Measurements from ENCODE around the gene SLC22A23.

SLC22A23 gene

DNA sequence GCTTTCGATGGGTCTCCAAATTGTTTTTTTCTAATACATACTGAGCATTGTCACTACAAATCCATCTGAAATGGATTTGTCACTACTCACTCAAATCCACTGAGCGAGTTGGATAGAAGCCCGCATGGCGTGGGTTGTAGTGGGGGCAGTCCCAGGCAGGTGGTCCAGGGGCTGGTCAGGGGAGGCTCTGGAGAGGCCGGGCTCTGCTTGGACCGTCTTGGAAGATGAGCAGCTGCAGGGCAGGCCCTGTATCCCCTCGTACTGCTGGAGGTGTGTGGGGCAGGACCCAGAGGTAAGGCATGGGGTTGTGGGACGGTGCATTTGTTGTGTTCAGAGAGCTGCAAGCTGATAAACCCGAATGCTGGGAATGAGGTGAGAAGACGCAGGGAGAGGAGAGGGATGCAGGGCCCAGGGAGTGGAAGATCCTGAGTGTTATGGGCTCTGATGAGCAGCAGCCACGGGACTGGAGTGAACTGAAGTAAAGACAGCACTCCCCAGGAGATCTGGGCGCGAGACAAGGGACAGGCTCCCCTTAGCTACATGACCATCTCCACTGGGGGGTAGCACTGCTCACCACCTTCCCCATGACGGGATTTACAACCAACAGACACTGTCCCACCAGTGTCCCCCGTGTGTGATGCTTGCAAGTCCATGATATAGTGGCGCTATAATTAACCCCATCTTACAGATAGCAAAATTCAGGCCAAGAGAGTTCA lies 152.2 kb downstream of the SLC22A23 start:
- DNase-seq (ENCODE audit: low read depth in 2 of 2, low spot score in 1 of 2) = no peak

DNA sequence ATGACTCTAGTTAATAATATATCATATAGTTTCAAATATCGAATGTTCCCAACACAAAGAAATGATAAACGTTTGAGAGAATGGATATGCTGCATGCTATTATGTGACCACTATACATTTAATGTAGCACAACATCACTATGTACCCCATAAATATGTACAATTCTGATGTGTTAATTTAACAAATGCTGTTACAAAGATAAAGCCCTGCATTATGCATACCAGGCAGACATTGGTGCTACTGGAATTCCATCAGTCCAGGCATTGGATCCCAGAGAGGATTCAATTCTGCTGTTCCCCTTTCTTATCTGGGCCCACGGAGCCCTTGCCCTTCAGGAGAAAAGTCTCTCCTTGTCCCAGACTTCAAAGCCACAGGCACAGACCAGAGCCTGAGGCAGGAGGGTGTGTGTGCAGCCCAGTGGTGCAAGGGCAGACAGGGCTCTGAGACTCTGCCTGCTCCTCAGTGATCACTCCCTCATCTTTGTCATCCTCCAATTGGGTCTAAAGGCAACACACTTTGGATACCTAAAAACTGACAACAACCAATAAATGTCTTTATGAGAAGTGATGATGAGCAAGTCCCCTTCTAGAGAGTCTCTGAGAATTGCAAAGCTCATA lies 152.9 kb downstream of the SLC22A23 start:
- no peak for DNase-seq (ENCODE audit: low read depth in 2 of 2, low spot score in 1 of 2)

DNA sequence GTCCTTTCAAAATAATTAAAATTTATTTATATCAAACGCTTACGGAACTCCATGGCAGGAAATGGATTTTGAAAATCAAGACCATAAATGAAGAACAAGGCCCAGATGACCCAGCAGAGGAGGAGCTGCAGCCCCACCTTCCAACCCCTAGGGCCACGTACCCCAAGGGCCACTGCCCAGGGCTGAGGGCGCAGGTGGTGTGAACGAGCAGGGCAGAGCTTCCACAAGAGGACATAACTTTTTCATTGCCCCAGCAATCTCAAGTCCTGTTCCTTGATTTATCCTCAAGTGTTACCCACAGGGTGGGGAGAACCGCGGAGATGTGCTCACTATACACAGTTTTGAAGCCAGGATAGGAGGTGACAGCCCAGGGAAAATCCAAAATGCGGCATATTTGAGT lies 155.3 kb downstream of the SLC22A23 start:
- DNase-seq (ENCODE audit: low read depth in 2 of 2, low spot score in 1 of 2) = no peak

DNA sequence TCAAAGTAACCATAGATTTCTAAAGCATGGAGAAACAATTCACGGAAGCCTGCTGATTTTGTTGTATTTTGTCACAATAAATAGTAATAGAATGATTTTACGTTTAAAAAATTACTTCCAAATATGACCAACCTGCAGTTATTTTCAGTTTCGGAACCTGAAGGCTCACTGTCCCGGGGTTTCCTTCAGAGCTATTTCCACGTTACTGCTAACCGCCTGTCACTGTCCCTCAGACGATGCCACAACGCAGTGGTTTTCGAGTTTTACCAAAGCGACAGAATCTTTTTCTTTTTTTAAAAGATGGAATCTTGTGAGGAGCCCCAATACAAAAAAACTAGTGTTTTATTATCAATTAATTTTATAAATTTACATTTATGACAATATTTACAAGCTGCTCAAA lies 157.6 kb downstream of the SLC22A23 start:
- DNase-seq (ENCODE audit: low read depth in 2 of 2, low spot score in 1 of 2) = no peak

DNA sequence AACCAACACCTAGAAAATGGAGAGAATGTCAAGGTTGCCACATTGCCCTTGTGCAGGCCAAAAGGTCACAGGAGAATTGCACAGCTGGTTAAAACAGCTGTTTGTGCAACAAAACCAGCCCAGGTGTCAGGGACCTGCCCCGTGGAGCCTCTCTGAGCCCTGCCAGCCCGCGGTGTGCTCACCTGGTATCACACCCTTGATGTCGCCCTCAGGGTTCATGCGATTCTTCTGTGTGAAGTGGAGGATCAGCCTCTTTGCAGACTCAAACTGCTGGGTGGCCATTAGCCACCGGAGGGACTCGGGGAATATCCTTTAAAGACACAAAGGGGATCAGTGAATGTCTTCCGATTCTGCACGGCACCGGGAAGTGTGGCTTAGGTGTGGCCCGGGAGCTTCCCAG lies 158.9 kb downstream of the SLC22A23 start:
- no peak for DNase-seq (ENCODE audit: low read depth in 2 of 2, low spot score in 1 of 2)

DNA sequence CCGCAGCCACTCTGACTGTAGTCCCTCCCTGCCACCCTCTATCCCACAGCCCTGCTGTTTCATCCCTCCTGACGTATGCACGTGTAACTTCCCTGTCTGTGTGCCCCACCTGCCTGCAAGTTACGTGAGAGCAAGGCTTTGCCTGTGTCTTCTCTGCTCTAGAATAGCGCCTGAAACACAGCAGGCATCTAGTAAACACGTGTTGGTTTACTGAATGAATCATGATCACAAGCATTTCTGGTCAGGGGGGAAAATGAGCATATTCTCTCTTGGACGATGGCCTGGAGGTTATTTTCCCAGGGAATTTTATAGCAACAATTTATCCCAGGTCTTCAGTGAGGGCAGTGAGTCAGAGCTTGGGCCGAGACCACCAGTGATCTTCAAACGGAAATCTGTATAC lies 159.8 kb downstream of the SLC22A23 start:
- DNase-seq (ENCODE audit: low read depth in 2 of 2, low spot score in 1 of 2) = no peak

DNA sequence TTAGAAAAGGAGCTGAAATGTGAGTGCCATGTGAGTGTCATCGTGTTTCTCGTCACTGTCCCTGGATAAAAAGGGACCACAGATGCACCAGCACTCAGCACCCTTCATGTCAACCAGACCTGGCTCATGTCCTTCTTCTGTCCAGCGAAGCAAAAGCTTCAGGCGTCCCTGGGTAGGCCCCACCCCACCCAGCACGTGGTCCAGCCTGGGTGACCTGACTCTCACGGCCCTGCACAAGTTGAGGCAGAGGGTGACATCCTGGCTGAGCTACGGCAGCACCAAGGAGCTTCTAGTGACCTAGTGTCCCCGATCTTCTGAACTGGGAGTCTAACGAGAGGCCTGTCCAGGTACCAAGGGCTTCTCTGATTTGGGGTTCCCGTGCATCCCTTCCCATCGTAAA lies 160.3 kb downstream of the SLC22A23 start:
- no peak for DNase-seq (ENCODE audit: low read depth in 2 of 2, low spot score in 1 of 2)

DNA sequence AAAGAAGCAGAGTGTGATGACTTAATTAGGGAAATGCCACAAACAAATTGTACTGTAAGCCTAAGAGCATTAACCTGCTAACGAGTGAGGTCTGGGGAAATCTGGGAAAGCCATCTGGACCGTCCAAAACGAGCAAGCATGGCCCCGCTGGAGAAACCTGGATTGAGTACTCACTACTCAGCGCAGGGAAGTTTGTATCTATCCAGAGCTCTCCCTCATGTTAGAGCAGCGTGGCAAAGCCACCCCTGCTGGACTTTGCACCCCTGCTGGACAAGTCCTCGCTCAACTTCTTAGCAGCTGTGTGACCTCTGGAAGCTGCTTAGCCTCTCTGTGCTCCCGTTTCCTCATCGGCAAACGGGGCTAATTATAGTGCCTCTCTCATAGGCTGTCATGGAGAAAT lies 160.8 kb downstream of the SLC22A23 start:
- no peak for DNase-seq (ENCODE audit: low read depth in 2 of 2, low spot score in 1 of 2)

DNA sequence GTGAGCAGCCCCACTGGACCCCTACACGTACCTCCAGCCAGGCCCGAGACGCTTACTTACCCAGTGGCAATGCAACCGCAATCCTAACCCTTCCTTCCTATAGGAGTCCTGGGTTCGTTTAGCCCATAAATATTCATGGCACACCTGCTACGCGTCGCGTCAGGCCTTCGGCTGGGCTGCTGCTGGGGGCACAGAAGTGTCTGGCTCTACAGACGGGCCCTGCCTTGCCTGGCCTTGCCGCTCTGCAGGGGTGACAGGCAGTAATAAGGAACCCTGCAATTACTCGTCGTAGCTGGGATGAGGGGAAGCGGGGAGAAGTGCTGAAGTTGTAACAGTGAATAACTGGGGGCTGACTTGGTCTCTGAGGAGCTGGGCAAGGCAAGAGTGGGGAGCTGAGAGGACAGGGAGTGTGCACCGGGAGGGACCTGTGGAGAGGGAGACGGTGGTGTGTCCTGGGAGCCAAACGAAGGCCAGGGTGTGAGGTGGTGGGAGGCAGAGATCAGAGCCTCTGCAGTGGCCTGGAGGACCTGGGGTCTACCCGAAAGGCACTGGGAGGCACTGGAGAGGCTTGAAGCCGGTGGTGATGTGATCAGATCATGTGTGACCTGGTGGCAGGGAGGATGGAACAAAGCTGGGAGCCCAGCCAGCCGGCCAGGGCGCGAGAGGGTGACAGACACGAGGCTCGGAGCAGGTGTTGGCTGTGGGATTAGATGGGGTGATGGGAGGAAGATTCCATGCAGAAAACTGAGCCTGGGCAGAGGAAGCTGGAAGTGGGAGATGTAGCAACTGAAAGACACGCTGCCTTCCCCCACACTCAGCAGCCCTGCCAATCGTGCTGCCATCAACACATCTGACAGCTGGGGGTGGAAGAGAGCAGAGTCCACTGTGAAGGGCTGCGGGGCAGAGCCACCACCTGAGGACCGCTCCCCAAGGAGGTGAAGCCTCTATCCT lies 161.7 kb downstream of the SLC22A23 start:
- no peak for DNase-seq (ENCODE audit: low read depth in 2 of 2, low spot score in 1 of 2)

DNA sequence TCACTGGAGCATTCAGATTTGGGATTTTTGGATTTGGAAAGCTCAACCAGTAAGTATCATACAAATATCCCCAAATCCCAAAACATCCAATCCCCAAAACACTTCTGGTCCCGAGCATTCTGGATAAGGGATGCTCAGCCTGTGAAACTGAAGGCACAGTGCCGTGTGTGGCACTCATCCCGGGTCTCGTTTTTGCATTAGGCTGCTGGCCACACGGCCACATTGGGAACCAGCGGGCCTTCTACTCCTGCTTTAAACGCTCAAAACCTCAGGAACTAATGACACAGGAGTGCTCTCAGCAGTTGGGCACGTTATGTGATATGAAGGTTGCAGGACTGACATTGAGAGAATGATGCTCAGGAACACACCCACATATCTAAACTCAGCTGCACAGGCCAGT lies 162.5 kb downstream of the SLC22A23 start:
- DNase-seq (ENCODE audit: low read depth in 2 of 2, low spot score in 1 of 2) = no peak

DNA sequence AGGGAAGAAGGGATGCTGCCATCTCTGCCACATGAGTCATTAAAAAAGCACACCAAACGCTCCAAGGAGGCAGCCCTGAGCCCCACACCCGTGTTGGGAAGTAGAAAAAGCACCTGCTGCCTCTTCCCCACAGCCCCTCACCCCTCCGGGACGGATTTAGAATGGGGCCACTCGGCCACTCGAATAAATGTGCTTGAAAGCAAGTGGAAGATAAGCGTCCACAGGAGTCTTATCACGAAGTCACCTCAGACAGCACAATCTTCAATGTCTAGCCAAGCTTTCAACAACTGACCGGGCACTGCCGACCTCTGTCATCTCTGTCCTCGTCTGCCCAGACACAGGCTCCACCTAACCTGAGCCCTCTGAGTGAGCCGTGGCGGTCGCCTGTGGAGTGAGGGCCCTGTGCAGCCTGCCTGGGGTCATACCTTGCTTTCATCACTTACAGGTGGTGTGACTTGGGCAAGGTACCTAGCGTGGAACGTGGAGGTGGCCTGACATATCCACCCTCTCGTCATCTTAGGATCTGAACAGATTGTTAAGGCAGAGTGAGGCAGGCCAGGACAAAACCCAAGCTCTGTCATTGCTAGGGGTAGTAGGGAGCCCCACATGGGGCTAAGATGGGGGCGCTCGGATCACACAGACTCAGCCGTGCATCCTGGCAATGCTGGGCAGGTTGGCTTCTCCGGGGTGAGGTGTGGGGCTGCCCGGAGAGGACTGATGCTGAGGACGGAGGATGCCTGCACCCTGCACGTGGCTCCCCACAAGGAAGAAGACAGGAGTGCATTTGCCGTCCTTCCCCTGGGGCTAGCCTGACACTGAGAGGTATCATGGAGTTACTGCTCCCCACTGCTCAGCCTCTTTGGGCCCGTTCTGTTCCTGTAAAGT lies 163.3 kb downstream of the SLC22A23 start:
- no peak for DNase-seq (ENCODE audit: low read depth in 2 of 2, low spot score in 1 of 2)

DNA sequence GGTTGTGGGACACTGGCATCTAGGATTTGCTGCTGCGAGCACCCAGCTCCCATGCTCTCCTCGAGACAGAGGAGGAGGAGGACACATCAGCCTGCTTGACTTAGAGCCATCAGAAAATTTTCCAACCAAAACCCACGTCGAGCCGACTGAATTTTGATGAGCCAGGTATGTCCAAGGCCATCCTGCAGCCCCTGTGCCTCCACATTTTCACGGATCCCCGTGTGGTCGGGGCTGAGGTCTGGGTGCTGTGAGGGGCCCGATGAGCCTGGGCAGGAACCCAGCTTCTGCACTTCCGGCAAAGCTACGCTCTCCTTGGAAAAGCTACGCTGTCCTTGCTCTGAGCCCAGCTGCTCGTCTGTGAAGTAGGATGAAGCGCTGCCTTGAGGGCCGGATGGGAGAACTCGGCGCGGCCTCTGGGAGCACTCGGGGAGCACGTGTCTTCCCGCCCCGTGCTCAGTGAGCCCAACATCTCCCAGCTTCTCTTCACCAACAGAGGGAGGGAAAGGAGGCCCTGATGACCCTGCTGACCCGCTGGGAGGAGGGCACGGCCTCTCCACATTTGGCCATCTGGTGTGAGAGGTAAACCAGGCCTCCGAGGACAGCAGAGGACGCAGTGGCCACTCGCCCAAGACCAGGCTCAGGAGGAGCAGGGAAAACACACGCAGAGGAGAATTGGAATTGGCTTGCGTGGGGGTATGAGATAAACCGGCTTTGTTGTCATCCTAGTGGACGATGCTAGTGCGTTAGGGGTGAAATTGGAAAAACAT lies 164.2 kb downstream of the SLC22A23 start:
- no peak for DNase-seq (ENCODE audit: low read depth in 2 of 2, low spot score in 1 of 2)

DNA sequence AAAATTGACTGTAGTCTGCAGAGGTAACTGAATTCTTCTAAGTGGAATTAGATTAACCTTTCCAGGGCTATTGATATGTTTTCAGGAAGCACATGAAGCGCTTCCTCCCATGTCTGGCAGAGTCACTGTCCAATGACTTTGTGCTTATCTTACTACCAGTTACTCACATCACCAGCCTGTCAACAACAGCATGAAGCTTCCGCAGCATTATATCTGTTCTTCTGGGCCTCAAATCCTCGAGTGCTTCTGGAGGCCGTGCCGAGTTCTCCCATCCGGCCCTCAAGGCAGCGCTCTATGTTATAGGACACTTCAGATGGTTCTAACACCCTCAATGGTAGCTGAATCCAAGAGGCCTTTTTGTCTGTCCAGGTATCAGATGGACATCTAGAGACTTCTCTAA lies 164.9 kb downstream of the SLC22A23 start:
- DNase-seq (ENCODE audit: low read depth in 2 of 2, low spot score in 1 of 2) = no peak

DNA sequence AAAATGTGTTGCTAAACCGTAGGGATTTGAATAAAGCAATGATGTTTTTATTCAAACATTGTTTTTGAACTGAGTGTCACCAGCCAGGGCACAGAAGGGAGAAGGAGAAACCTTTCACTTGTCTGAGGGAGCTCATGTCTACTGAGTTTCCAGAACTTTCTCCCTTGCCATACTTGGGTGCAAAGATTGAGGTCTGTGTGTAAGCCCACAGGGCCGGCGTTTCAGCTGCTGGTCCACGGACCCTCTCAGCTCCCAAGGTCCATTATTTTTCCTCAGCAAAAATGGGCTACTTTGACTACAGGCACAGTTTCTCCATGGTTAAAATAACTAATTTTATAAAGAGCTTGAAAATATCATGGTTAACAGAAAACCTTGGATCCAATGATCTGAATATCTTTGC lies 165.5 kb downstream of the SLC22A23 start:
- no peak for DNase-seq (ENCODE audit: low read depth in 2 of 2, low spot score in 1 of 2)

DNA sequence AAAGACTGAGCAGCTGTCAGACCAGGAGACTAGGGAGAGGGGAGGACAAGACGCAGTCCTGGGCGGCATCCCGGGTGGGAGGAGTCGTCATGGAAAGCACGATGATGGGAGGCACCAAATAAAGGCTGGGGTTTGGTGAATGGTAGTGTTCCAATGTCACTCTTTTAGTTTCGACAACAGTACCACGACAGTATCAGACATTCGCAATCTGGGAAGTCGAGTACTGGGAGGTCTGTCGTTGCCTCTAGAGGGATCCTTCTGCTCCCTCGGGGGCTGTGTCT lies 166.0 kb downstream of the SLC22A23 start:
- no peak for DNase-seq (ENCODE audit: low read depth in 2 of 2, low spot score in 1 of 2)

DNA sequence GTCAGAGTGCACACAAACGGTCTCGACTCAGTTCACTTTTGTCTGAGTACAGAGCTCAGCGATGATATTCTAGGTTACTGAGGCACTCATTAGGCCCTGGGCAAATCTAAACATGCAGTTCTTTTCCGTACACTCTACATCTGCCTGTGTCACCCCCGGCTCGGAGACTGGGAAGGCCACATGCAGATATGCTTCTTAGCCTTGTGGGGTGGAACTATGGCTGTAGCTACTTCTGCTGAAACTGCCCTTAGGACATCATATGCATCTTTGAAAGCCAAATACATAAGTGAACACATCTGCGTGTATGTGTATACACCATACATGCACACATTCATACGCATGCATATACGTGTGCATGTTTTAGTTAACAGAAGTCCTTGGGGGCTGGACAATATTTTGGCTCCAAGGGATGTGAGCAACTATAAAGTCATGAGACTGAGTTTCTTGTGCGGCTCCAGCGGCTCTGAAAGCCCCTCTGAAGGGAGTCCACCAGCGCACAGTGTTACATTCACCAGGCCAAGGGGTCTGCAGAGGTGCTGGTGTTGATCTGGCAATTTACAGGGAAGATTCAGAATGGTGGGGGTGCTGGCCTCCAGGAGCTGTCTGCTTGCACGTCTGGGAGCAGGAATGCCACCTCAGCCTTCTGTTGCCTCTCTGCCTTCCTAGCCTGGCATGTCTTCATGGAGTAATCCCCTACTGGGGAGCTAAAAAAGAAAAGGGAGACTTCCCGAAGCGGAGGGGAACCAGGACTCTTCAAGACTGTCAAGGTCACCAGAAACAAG lies 166.5 kb downstream of the SLC22A23 start:
- DNase-seq (ENCODE audit: low read depth in 2 of 2, low spot score in 1 of 2) = no peak

DNA sequence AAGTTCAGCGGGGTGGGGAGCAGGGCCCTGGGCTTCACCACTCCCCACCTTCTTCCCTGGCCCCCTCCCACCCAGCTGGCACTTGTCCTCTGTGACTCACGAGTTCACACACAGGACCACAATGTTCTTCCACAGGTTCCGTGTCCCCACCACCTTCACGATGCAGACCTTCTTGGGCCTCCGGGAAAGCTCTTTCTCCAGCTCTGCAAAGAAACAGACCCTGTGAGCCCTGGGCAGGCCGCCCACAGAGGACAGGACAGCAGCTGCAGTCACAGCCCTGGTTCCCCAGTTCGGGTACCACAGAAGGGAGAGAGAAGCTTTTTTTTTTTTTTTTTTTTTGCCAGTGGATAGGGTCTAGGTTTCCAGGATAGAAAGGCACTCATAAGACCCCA lies 167.2 kb downstream of the SLC22A23 start:
- no peak for DNase-seq (ENCODE audit: low read depth in 2 of 2, low spot score in 1 of 2)

DNA sequence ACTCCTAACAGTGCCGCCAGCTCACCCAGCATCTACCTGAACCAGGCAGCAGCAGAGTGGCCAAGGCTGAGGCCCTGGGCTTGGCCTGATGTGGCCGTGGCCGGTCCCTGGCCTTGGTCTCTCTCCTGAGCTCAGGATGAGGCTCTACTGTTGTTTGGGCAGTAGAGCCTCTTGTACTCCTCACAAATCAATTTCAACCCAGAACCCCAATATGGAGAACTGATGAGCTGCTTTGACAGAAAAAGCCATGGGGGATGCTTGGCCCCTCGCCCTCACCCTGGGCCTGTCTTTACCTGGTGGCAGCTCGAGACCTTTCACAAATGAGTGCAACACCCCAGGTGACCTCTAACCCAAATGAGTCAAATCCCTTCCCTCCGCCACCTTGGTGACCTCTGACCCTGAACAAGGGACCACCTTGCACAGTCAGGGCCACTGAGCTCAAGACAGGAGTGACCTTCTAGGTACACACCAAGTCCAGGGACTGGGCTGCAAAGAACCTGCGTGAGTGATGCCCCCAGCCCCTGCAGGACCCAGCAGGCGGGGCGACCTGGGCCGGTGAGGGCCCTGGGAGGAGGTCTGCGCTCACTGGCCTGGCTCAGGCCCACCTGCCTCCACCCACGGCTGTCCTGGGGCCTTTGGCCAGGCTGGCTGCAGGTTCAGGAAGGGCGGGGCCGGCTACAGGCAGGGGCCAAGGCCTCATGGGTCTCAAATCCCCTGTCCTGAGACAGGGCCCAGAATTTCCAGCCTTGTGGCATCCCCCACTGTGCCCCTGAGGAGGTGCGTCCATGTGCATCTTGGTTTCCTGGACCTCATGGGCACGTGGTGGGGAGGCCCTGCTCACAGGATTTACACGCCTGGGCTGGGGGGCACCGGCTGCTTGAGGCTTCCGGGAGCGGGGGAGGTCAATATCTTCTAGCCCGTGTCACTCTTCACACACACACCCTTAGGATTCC lies 167.9 kb downstream of the SLC22A23 start:
- DNase-seq (ENCODE audit: low read depth in 2 of 2, low spot score in 1 of 2) = no peak
